Measurements from ENCODE around the gene WDR45B.

The WDR45B gene

DNA sequence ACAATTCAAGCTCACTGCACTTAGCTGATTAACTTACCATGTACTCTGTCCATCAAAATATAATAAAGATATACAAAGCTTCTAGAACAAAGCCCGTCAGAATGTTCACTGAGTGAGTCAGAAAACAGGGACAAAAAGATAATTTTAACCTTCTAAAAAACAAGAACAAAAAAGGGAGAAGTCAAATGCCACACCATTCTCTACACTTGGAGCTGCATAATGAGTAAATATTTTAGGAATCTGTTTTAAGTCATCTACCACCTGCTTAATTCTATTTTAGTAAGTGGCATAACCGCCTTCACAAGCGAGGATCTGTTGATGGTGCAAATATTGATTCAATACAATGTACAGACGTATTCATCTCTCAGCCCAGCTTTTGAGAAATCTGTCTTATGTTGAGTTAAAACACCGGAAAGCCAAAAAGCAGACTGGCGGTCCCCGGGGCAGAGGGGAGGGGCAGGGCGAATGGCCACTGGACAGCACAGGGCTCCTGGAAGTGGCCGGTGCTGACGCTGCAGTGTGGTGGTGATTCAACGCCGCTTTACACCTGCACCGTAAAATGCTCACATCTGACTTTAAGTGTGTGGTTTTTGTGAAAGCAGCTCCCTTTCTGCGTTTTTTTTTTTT lies 30.1 kb upstream of the WDR45B start:
- Histone ChIP-seq H3K9me2 (ENCODE audit: low read depth, low read length) (no peaks in the 10 kb centered on the region), H3K27ac (ENCODE audit: low read depth, low read length, poor library complexity, severe bottlenecking) (no peak overlapping the region), H3K4me2 (ENCODE audit: low read length) (peak overlapping the region; percentile 65), H4K20me1 (ENCODE audit: insufficient read depth, low read length) (no peaks in the 10 kb centered on the region), H3K27me3 (ENCODE audit: insufficient read depth, low read length) (no peaks in the 10 kb centered on the region), H3F3A (ENCODE audit: insufficient read depth, low read length) (no peaks in the 10 kb centered on the region), H2AFZ (ENCODE audit: low read length) (no peak overlapping the region), H3K9me3 (ENCODE audit: low read length) (0 out of 2 replicates have a peak, but pooled peaks cover 7% of the 10 kb centered on the region), H3K36me3 (ENCODE audit: insufficient read depth, low read length) (no peaks in the 10 kb centered on the region; the same call in 1 of the 2 replicates), H3K4me3 (ENCODE audit: low read depth, low read length, poor library complexity, severe bottlenecking) (peak overlapping the region; percentile 36), H3K9ac (ENCODE audit: low read length) (peak overlapping the region; percentile 14; the same call in 1 of the 2 replicates), H3K79me2 (ENCODE audit: insufficient read depth, low read length) (no peaks in the 10 kb centered on the region), H3K4me1 (ENCODE audit: insufficient read depth, low read length, severe bottlenecking) (peaks cover 14% of the 10 kb centered on the region)
- no peak for TF ChIP-seq EZH2 (IDR thresholded peaks at IDR 0.05; ENCODE audit: borderline replicate concordance, low read length)
- TF ChIP-seq, protein P1, sequence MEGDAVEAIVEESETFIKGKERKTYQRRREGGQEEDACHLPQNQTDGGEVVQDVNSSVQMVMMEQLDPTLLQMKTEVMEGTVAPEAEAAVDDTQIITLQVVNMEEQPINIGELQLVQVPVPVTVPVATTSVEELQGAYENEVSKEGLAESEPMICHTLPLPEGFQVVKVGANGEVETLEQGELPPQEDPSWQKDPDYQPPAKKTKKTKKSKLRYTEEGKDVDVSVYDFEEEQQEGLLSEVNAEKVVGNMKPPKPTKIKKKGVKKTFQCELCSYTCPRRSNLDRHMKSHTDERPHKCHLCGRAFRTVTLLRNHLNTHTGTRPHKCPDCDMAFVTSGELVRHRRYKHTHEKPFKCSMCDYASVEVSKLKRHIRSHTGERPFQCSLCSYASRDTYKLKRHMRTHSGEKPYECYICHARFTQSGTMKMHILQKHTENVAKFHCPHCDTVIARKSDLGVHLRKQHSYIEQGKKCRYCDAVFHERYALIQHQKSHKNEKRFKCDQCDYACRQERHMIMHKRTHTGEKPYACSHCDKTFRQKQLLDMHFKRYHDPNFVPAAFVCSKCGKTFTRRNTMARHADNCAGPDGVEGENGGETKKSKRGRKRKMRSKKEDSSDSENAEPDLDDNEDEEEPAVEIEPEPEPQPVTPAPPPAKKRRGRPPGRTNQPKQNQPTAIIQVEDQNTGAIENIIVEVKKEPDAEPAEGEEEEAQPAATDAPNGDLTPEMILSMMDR (IDR thresholded peaks at IDR 0.05; ENCODE audit: low read length): no peak

DNA sequence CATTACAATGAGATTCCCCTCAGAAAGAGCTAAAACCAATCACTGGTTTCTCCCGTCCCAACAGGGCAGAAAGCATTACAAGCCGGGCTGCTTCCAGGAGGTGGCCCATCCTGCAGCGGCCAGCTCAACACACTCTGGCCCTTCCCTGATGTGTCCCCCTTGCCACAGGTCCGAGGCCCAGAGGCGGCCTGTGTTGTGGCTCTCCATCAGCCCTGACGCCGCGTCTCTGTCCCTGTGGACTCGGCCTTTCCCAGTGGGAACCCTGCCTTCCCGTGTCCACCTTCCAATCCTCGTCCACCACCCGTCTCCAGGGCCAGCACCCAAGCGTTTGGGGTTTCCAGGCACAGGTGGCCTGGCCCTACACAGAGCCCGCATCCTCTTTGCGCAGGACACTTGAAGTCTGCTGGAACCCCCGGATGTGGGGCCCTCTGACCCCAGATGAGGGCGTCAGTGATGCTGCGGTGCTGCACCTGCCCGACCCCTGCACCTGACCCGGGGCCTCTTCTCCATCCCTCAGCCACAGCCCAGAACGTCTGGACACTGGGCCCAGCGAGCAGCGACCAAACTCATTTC lies 29.2 kb upstream of the WDR45B start:
- H3K27me3 ChIP-seq (ENCODE audit: insufficient read depth, low read length): no peaks in the 10 kb centered on the region
- H3K4me3 ChIP-seq (ENCODE audit: low read depth, low read length, poor library complexity, severe bottlenecking): no peak overlapping the region
- H3K36me3 ChIP-seq (ENCODE audit: insufficient read depth, low read length): no peaks in the 10 kb centered on the region; the same call in 1 of the 2 replicates
- H3K27ac ChIP-seq (ENCODE audit: low read depth, low read length, poor library complexity, severe bottlenecking): no peak overlapping the region
- no peak overlapping the region for H2AFZ ChIP-seq (ENCODE audit: low read length)
- H3K9me3 ChIP-seq (ENCODE audit: low read length): 0 out of 2 replicates have a peak, but pooled peaks cover 7% of the 10 kb centered on the region
- H3K9ac ChIP-seq (ENCODE audit: low read length): no peak overlapping the region
- no peaks in the 10 kb centered on the region for H3F3A ChIP-seq (ENCODE audit: insufficient read depth, low read length)
- no peaks in the 10 kb centered on the region for H3K9me2 ChIP-seq (ENCODE audit: low read depth, low read length)
- no peaks in the 10 kb centered on the region for H3K79me2 ChIP-seq (ENCODE audit: insufficient read depth, low read length)
- peaks cover 14% of the 10 kb centered on the region for H3K4me1 ChIP-seq (ENCODE audit: insufficient read depth, low read length, severe bottlenecking)
- no peaks in the 10 kb centered on the region for H4K20me1 ChIP-seq (ENCODE audit: insufficient read depth, low read length)
- TF ChIP-seq, protein P1 (IDR thresholded peaks at IDR 0.05; ENCODE audit: low read length): no peak
- TF ChIP-seq EZH2 (IDR thresholded peaks at IDR 0.05; ENCODE audit: borderline replicate concordance, low read length): no peak
- H3K4me2 ChIP-seq (ENCODE audit: low read length): no peak overlapping the region

DNA sequence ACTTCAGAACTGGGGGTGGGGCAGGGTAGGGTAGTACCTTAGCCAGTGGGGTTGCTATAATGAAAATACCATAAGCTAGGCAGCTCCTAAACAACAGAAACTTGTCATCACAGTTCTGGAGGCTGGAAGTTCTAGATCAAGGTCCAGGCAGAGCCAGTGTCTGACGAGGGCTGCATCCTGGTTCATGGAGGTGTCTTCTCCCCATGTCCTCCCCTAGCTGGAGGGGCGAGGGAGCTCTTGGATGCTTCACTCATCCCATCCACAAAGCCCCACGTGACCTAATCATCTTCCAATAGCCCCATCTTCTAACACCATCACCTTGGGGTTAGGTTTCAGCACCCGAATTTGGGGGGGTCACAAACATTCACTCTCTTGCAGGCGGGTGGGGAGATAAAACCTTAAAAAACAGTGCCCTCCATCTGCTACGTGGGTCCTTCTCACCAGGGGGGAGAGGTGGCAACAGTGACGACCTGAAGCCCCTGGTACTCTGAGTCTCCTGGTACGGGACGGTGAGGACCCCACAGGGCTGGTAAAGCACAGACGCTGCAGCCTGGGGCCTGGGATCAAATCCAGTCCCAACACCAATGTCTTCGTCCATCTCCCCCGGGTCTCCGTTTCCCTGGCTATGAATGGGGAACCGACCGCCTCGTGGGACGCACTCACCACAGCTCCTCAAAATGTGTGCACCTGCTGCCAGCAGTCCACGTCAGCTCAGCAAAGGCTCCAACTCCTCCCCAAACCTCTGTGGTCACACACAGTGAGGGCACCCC lies 27.4 kb upstream of the WDR45B start:
- Histone ChIP-seq H3K27me3 (ENCODE audit: insufficient read depth, low read length) (no peaks in the 10 kb centered on the region), H3K36me3 (ENCODE audit: insufficient read depth, low read length) (no peaks in the 10 kb centered on the region; the same call in 1 of the 2 replicates), H3K9me2 (ENCODE audit: low read depth, low read length) (no peaks in the 10 kb centered on the region), H3K79me2 (ENCODE audit: insufficient read depth, low read length) (no peaks in the 10 kb centered on the region), H3K4me2 (ENCODE audit: low read length) (no peak overlapping the region), H3K9ac (ENCODE audit: low read length) (no peak overlapping the region), H4K20me1 (ENCODE audit: insufficient read depth, low read length) (no peaks in the 10 kb centered on the region), H2AFZ (ENCODE audit: low read length) (no peak overlapping the region), H3K27ac (ENCODE audit: low read depth, low read length, poor library complexity, severe bottlenecking) (no peak overlapping the region), H3K4me3 (ENCODE audit: low read depth, low read length, poor library complexity, severe bottlenecking) (no peak overlapping the region), H3K4me1 (ENCODE audit: insufficient read depth, low read length, severe bottlenecking) (peaks cover 14% of the 10 kb centered on the region), H3K9me3 (ENCODE audit: low read length) (no peaks in the 10 kb centered on the region), H3F3A (ENCODE audit: insufficient read depth, low read length) (no peaks in the 10 kb centered on the region)
- TF ChIP-seq EZH2 (IDR thresholded peaks at IDR 0.05; ENCODE audit: borderline replicate concordance, low read length): no peak
- TF ChIP-seq, protein P1 (IDR thresholded peaks at IDR 0.05; ENCODE audit: low read length): no peak

All from OCI-LY1 (cell line).